A549 (cell line): ENCODE measurements around the gene NCOA6. TPM values are rescaled to one million over a fixed set of nuclear protein-coding genes. Genes with fewer than 3 reads are reported as not detected.

Experiments used
- ATAC-seq, 2 experiments: fragments of 200-7000 bp in 1 of 2; fragments of >200 bp in 1 of 2; cut with Nextera tagmentation in 1 of 2; cut with Tn5 transposase in 1 of 2; 3 replicates each; pipeline versions ENCODE4 v1.8.0 to v1.9.1; 2018 to 2020; ENCODE audit warnings: mild to moderate bottlenecking in 1 of 2, moderate library complexity in 1 of 2
- CTCF ChIA-PET: fragments of 300-600 bp; sonication (Branson Sonifier 250); formaldehyde crosslinking; extraction: SDS; loops from one replicate; lab custom pipeline; 2021; ENCODE audit warnings: antibody characterized with exemption, inconsistent platforms; lab: Yijun Ruan, JAX
- POLR2A ChIA-PET: fragments of 350-600 bp; formaldehyde crosslinking; extraction: SDS; loops from one replicate; lab custom pipeline; 2021; ENCODE audit warnings: antibody characterized with exemption, inconsistent platforms; lab: Yijun Ruan, JAX
- DNase-seq, 2 experiments: peaks; one replicate each; pipeline versions ENCODE4 v3.0.0 to v3.0.0-alpha.2; 2011 to 2016; ENCODE audit warnings: low read depth in 1 of 2, low spot score in 1 of 2
- FAIRE-seq: peaks from 2 replicates; lab custom pipeline; 2011; peaks lifted over from hg19 to GRCh38; lab: Jason Lieb, UNC
- H3K27ac ChIP-seq, 2 experiments: fragments of >200 bp; sonication (Bioruptor Twin); formaldehyde crosslinking; 3 replicates each; pipeline ENCODE4 v1.5.1; 2016 to 2017
- H3K4me1 ChIP-seq: fragments of >200 bp; sonication (Bioruptor Twin); formaldehyde crosslinking; 3 replicates; pipeline ENCODE4 v1.6.1; 2016
- H3K4me2 ChIP-seq: fragments of >200 bp; sonication (Bioruptor Twin); formaldehyde crosslinking; 3 replicates; pipeline ENCODE4 v1.6.1; 2016
- H3K4me3 ChIP-seq: fragments of >200 bp; sonication (Bioruptor Twin); formaldehyde crosslinking; 3 replicates; pipeline ENCODE4 v1.5.1; 2016
- H3K9me3 ChIP-seq: fragments of >200 bp; sonication (Bioruptor Twin); formaldehyde crosslinking; 3 replicates; pipeline ENCODE4 v1.6.1; 2016
- CBX2 ChIP-seq: fragments of 200-600 bp; sonication (generic); IDR thresholded peaks from 2 replicates; pipeline ENCODE4 v1.6.1; 2016; ENCODE audit warnings: low read depth, mild to moderate bottlenecking, borderline replicate concordance
- CEBPB ChIP-seq, 2 experiments: fragments of >200 bp in 1 of 2; sonication (Bioruptor Twin) in 1 of 2; formaldehyde crosslinking in 1 of 2; IDR thresholded peaks; 2 replicates each; pipeline ENCODE4 v1.6.1; 2012 to 2016
- CHD2 ChIP-seq: fragments of 150-350 bp; IDR thresholded peaks from 2 replicates; pipeline ENCODE4 v1.6.1; 2014; ENCODE audit warnings: low read length; ENCODE audit not compliant: partially characterized antibody
- FOXS1 ChIP-seq: fragments of 250-450 bp; sonication (Bioruptor Pico); IDR thresholded peaks from 2 replicates; pipeline ENCODE4 v1.5.0; 2020; ENCODE audit warnings: mild to moderate bottlenecking, moderate library complexity
- HEYL ChIP-seq: fragments of 250-450 bp; sonication (Bioruptor Pico); IDR thresholded peaks from 2 replicates; pipeline ENCODE4 v1.8.0; 2021; ENCODE audit warnings: mild to moderate bottlenecking, moderate library complexity
- HOXA7 ChIP-seq: fragments of 250-450 bp; sonication (Bioruptor Pico); IDR thresholded peaks from 2 replicates; pipeline ENCODE4 v1.5.0; 2020; ENCODE audit warnings: mild to moderate bottlenecking, moderate library complexity
- HOXB13 ChIP-seq: fragments of 250-450 bp; sonication (Bioruptor Pico); IDR thresholded peaks from 2 replicates; pipeline ENCODE4 v1.5.0; 2020; ENCODE audit warnings: low read depth, mild to moderate bottlenecking, moderate library complexity
- JUN ChIP-seq, 2 experiments: fragments of >200 bp; sonication (Bioruptor Twin); formaldehyde crosslinking; IDR thresholded peaks; 2 replicates in 1 of 2; 3 replicates in 1 of 2; pipeline ENCODE4 v1.6.1; 2016 to 2017
- JUNB ChIP-seq: fragments of >200 bp; sonication (Bioruptor Twin); formaldehyde crosslinking; IDR thresholded peaks from 2 replicates; pipeline ENCODE4 v1.6.1; 2016
- KDM5A ChIP-seq: fragments of 200-600 bp; sonication (generic); IDR thresholded peaks from 2 replicates; pipeline ENCODE4 v1.6.1; 2016; ENCODE audit warnings: antibody characterized with exemption, mild to moderate bottlenecking
- MYC ChIP-seq: IDR thresholded peaks from 2 replicates; pipeline ENCODE4 v1.6.1; 2012; ENCODE audit warnings: mild to moderate bottlenecking, inconsistent platforms, low read length, improper control_type of control experiment, borderline replicate concordance
- NR3C1 ChIP-seq: fragments of >200 bp; sonication (Bioruptor Twin); formaldehyde crosslinking; IDR thresholded peaks from 3 replicates; pipeline ENCODE4 v1.6.1; 2017
- RFX5 ChIP-seq: fragments of 450-650 bp; IDR thresholded peaks from 2 replicates; pipeline ENCODE4 v1.7.1; 2014; ENCODE audit warnings: antibody characterized with exemption, mild to moderate bottlenecking, moderate library complexity
- RNF2 ChIP-seq: fragments of 200-600 bp; sonication (generic); IDR thresholded peaks from 2 replicates; pipeline ENCODE4 v1.6.1; 2016; ENCODE audit warnings: low read depth, mild to moderate bottlenecking, antibody characterized with exemption, moderate library complexity, borderline replicate concordance
- TFCP2L1 ChIP-seq: fragments of 250-450 bp; sonication (Bioruptor Pico); IDR thresholded peaks from 2 replicates; pipeline ENCODE4 v1.5.0; 2021; ENCODE audit warnings: mild to moderate bottlenecking
- TP53 ChIP-seq: fragments of 250-450 bp; sonication (Bioruptor Pico); IDR thresholded peaks from 2 replicates; pipeline ENCODE4 v1.5.0; 2021; ENCODE audit warnings: mild to moderate bottlenecking, moderate library complexity
- ZC3H11A ChIP-seq: fragments of 450-650 bp; IDR thresholded peaks from 2 replicates; pipeline ENCODE4 v1.6.1; 2014; ENCODE audit warnings: antibody characterized with exemption, mild to moderate bottlenecking
- ZSCAN20 ChIP-seq: fragments of 250-450 bp; sonication (Bioruptor Pico); IDR thresholded peaks from 2 replicates; pipeline ENCODE4 v1.8.0; 2022; ENCODE audit warnings: mild to moderate bottlenecking, moderate library complexity
- WGBS: methylation state at CpG from one replicate; pipeline ENCODE4 v1.1.6; 2017; ENCODE audit errors: missing lambda C conversion rate; 5-methylcytosine and 5-hydroxymethylcytosine counted together
- polyA plus RNA-seq, 4 experiments: library from polyadenylated mRNA; depleted of rRNA in 3 of 4; stranded (reverse); fragments of >200 nt; fragmentation: RNase III in 1 of 4; extraction: RNeasy Plus Mini Kit Qiagen cat#74134 plus additional on column Dnase treatment in 1 of 4; gene quantifications; 2 replicates in 3 of 4; 3 replicates in 1 of 4; pipeline ENCODE4 v1.2.3, GENCODE V29; 2011 to 2017
- TF ChIP-seq, protein P1 (sequence below): fragments of >200 bp; sonication (Bioruptor Twin); formaldehyde crosslinking; IDR thresholded peaks from 3 replicates; pipeline ENCODE4 v1.6.1; 2016
- TF ChIP-seq, protein P2 (sequence below): fragments of 200-600 bp; sonication (generic); IDR thresholded peaks from 2 replicates; pipeline ENCODE4 v1.6.1; 2016; ENCODE audit warnings: antibody characterized with exemption, mild to moderate bottlenecking, moderate library complexity

The NCOA6 gene
- polyA plus RNA-seq, 2 of the 4 experiments (the other 2 are of a cell fraction) = 15.8 to 18.0 TPM

DNA sequence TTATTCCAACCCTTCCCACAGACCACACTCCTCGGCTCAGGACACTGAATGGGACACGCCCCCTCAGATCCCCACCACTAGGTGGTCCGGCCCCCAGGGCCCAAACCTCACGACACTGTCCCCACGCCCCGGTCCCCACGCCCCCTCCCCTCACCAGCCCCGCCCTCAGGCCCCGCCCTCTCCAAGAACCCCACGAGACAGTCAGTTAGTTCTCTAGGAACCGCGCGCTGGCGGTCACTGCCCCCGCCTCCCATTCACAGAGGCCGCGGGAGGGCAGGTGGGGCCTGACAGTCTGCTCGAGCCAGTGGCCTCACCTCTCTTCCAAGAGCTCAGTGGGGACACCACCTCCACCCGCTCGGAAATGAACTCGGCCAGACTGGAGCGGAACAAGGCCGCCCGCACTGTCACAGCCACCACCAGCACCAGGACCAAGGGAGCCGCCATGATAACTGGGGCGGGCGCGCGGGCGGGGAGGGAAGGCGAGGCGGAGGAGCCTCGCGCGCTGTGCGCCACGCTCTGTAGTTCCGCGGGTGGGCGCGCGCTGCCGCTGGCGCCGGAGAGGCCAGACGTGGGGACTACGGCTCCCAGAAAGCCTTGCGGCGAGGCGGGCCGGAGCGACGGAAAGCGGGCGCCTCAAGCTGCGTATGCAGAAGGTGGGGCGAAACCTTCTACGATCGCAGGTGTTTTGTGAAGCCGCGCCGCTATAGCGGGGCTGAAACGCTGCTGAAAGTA is 148.6 kb downstream of the NCOA6 start, which contains the start of gene PIGU (continued):
- no peak for TF ChIP-seq NR3C1

DNA sequence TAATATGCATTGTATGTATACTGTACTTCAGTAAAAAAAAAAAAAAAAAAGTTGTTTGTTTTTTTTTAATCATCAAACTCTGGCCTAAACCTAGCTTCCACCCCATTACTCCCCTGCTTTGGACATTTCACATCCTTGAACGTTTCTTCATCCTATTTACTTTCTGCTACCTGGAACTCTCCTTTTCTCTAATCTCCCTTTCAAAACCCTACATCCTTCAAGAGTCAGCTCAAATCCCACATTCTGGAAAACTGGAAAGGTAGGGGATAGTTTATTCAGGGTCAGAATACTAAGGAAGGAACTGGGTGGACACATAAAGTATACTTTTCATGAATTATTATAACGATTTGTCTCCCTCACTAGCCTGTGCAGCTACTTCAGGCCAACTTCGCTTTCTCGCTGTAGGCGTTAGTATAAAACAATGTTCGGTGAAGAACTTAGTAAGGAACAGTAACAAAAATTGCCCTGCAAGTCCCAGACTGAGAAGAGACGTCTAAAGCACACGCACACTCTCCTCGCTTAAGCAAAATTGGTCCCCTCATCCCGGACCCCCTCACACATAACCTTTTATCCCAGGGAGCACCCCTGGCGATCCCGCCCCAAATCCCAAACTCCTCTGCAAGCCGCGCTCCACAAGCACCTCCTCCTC is 149.3 kb downstream of the NCOA6 start:
- TF ChIP-seq RFX5 = no peak
- TF ChIP-seq TFCP2L1 (CRISPR knock-in tag) = no peak
- no peak for TF ChIP-seq CEBPB (IDR thresholded peaks at IDR 0.05)
- TF ChIP-seq HOXB13 (CRISPR knock-in tag) = no peak
- no peak for TF ChIP-seq RNF2
- TF ChIP-seq FOXS1 (CRISPR knock-in tag) = no peak
- TF ChIP-seq JUN (IDR thresholded peaks at IDR 0.05) = no peak
- TF ChIP-seq HEYL (CRISPR knock-in tag) = no peak
- TF ChIP-seq KDM5A = no peak
- TF ChIP-seq JUNB = no peak
- TF ChIP-seq ZC3H11A = no peak
- no peak for TF ChIP-seq TP53 (CRISPR knock-in tag)
- TF ChIP-seq HOXA7 (CRISPR knock-in tag) = no peak
- TF ChIP-seq MYC = no peak
- TF ChIP-seq CHD2 = no peak
- TF ChIP-seq ZSCAN20 (CRISPR knock-in tag) = no peak
- TF ChIP-seq, protein P1, sequence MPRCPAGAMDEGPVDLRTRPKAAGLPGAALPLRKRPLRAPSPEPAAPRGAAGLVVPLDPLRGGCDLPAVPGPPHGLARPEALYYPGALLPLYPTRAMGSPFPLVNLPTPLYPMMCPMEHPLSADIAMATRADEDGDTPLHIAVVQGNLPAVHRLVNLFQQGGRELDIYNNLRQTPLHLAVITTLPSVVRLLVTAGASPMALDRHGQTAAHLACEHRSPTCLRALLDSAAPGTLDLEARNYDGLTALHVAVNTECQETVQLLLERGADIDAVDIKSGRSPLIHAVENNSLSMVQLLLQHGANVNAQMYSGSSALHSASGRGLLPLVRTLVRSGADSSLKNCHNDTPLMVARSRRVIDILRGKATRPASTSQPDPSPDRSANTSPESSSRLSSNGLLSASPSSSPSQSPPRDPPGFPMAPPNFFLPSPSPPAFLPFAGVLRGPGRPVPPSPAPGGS = no peak
- TF ChIP-seq, protein P2, sequence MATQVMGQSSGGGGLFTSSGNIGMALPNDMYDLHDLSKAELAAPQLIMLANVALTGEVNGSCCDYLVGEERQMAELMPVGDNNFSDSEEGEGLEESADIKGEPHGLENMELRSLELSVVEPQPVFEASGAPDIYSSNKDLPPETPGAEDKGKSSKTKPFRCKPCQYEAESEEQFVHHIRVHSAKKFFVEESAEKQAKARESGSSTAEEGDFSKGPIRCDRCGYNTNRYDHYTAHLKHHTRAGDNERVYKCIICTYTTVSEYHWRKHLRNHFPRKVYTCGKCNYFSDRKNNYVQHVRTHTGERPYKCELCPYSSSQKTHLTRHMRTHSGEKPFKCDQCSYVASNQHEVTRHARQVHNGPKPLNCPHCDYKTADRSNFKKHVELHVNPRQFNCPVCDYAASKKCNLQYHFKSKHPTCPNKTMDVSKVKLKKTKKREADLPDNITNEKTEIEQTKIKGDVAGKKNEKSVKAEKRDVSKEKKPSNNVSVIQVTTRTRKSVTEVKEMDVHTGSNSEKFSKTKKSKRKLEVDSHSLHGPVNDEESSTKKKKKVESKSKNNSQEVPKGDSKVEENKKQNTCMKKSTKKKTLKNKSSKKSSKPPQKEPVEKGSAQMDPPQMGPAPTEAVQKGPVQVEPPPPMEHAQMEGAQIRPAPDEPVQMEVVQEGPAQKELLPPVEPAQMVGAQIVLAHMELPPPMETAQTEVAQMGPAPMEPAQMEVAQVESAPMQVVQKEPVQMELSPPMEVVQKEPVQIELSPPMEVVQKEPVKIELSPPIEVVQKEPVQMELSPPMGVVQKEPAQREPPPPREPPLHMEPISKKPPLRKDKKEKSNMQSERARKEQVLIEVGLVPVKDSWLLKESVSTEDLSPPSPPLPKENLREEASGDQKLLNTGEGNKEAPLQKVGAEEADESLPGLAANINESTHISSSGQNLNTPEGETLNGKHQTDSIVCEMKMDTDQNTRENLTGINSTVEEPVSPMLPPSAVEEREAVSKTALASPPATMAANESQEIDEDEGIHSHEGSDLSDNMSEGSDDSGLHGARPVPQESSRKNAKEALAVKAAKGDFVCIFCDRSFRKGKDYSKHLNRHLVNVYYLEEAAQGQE = no peak
- no peak for TF ChIP-seq CBX2
- ATAC-seq (peak in 1 of 2 experiments; percentile 16; a peak in 2 of 6 replicates), DNase-seq (no peak), FAIRE-seq (no peak)
- Histone ChIP-seq H3K4me1 (peaks cover 12% of the 10 kb centered on the region), H3K9me3 (no peaks in the 10 kb centered on the region), H3K4me2 (peak overlapping the region; percentile 82), H3K27ac (peak overlapping the region; percentile 83 to 88), H3K4me3 (peak overlapping the region; percentile 74)
- WGBS = 1% methylated on average over 14 of the region's 14 CpGs
- ChIA-PET POLR2A (interaction anchor here (1.3 kb wide), 3 partner anchors 12 to 37 kb away, joined by 3 to 4 read pairs (median 4); no protein-coding TSS in a partner anchor), CTCF (interaction anchor here (0.6 to 2.2 kb wide), 8 partner anchors 12 to 230 kb away, joined by 3 to 10 read pairs (median 4); no protein-coding TSS in a partner anchor)
